K562 (cell line): Measurements from ENCODE around the gene BOLA1. TPM values are rescaled to one million over a fixed set of nuclear protein-coding genes. Genes with fewer than 3 reads are reported as not detected.

ENCODE experiments used
- GATAD2A ChIP-seq: fragments of 450-650 bp; IDR thresholded peaks from 2 replicates; pipeline ENCODE4 v1.6.1; 2017
- HOXB6 ChIP-seq: fragments of 250-450 bp; sonication (Bioruptor Pico); IDR thresholded peaks from 2 replicates; pipeline ENCODE4 v1.5.1; 2022; ENCODE audit warnings: mild to moderate bottlenecking, borderline replicate concordance
- MAX ChIP-seq: sonication (generic); formaldehyde crosslinking; IDR thresholded peaks from 2 replicates; pipeline ENCODE4 v1.9.0; 2022; ENCODE audit warnings: mild to moderate bottlenecking, missing genetic modification reagents
- SIX5 ChIP-seq, 2 experiments: IDR thresholded peaks; 2 replicates each; pipeline ENCODE4 v1.6.1; 2011; ENCODE audit warnings: low read length in 2 of 2, borderline replicate concordance in 1 of 2, low read depth in 1 of 2, mild to moderate bottlenecking in 1 of 2, moderate library complexity in 1 of 2; ENCODE audit not compliant: insufficient read depth in 1 of 2
- SRSF7 ChIP-seq: fragments of 200-400 bp; formaldehyde crosslinking; optimal IDR thresholded peaks from 2 replicates; pipeline ENCODE3; 2017; ENCODE audit warnings: mild to moderate bottlenecking, low read depth, low read length
- ZFP1 ChIP-seq: fragments of 450-650 bp; formaldehyde crosslinking; IDR thresholded peaks from 2 replicates; pipeline ENCODE4 v1.4.0; 2020; ENCODE audit warnings: mild to moderate bottlenecking, mixed read lengths
- ZNF639 ChIP-seq, 2 experiments: fragments of 200-800 bp in 1 of 2; sonication (Bioruptor generic) in 1 of 2; sonication (generic) in 1 of 2; formaldehyde crosslinking in 1 of 2; IDR thresholded peaks in 1 of 2; conservative IDR thresholded peaks in 1 of 2; 2 replicates each; pipeline versions ENCODE4 v1.5.0 to v1.6.1; 2016 to 2020; ENCODE audit warnings: missing compliant biosample characterization in 1 of 2, missing genetic modification characterization in 1 of 2, missing genetic modification reagents in 1 of 2
- ZNF77 ChIP-seq: fragments of 250-450 bp; sonication (Bioruptor Pico); IDR thresholded peaks from 2 replicates; pipeline ENCODE4 v1.5.0; 2020
- polyA plus RNA-seq, 8 experiments: library from polyadenylated mRNA; depleted of rRNA in 4 of 8; stranded (reverse) in 5 of 8; unstranded in 3 of 8; fragments of >200 nt; fragmentation: Nextera tagmentation in 2 of 8; fragmentation: Illumina TruSeq in 1 of 8; extraction: Ambion mirVana in 2 of 8; extraction: Trizol in 1 of 8; gene quantifications; 2 replicates each; pipeline versions ENCODE4 v1.2.1 to v1.2.3, GENCODE V29; 2011 to 2014; ENCODE audit warnings: inconsistent platforms in 1 of 8, missing spikeins in 1 of 8
- total RNA-seq, 7 experiments: library from RNA; depleted of rRNA in 6 of 7; stranded (reverse); fragments of >200 nt in 6 of 7; fragmentation: Illumina TruSeq in 2 of 7; extraction: Trizol in 2 of 7; gene quantifications; 2 replicates each; pipeline versions ENCODE4 v1.2.1 to v1.2.3, GENCODE V29; 2011 to 2021; ENCODE audit warnings: low replicate concordance in 1 of 7
- TF ChIP-seq, protein P1 (sequence below): fragments of 450-650 bp; IDR thresholded peaks from one replicate; pipeline ENCODE4 v1.6.1; 2018; ENCODE audit warnings: mild to moderate bottlenecking, moderate library complexity; ENCODE audit not compliant: partially characterized antibody

BOLA1 gene
- total and polyA plus RNA-seq, 9 of the 15 experiments (the other 6 are each of a cell fraction or from before 2014, with no cell fraction given) = 0.18 to 1.2 (median 0.40) TPM; not detected in 2

- TF ChIP-seq SIX5 (IDR thresholded peaks at IDR 0.05; ENCODE audit: borderline replicate concordance in 1 of 2, insufficient read depth in 1 of 2, low read depth in 1 of 2, low read length in 2 of 2) (no peak), HOXB6 (CRISPR knock-in tag) (no peak), ZFP1 (CRISPR knock-in tag) (no peak), MAX (CRISPR knock-in tag) (no peak), GATAD2A (no peak), ZNF639 (CRISPR knock-in tag; conservative IDR thresholded peaks at IDR 0.05 in 1 of 2, IDR thresholded peaks at IDR 0.05 in 1 of 2) (no peak), ZNF77 (CRISPR knock-in tag) (no peak), SRSF7 (no peak)
- TF ChIP-seq, protein P1, sequence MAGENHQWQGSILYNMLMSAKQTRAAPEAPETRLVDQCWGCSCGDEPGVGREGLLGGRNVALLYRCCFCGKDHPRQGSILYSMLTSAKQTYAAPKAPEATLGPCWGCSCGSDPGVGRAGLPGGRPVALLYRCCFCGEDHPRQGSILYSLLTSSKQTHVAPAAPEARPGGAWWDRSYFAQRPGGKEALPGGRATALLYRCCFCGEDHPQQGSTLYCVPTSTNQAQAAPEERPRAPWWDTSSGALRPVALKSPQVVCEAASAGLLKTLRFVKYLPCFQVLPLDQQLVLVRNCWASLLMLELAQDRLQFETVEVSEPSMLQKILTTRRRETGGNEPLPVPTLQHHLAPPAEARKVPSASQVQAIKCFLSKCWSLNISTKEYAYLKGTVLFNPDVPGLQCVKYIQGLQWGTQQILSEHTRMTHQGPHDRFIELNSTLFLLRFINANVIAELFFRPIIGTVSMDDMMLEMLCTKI = no peak
These were observed 45.8 kb downstream of the BOLA1 start (continued) for GRCh38 chr1:149945206-149945605.
